Adrenal gland (tissue), 12 donors: ENCODE results near the gene SEMA5A. TPM values are rescaled to one million over a fixed set of nuclear protein-coding genes. Genes with fewer than 3 reads are reported as not detected.

Experiments used
- DNase-seq, 7 donors: peaks; one replicate each; pipeline ENCODE4 v3.0.0-alpha.2; 2019 to 2020
- H3K27ac ChIP-seq, 5 donors: fragments of 200-600 bp; sonication (generic) in 4 of 5; 1 replicate in 3 of 5; 2 replicates in 2 of 5; pipeline versions ENCODE4 v1.5.1 to v1.8.0; 2016 to 2020; ENCODE audit warnings: mild to moderate bottlenecking in 1 of 5
- H3K27me3 ChIP-seq: fragments of 200-600 bp; 2 replicates; pipeline ENCODE4 v1.8.0; 2021
- H3K36me3 ChIP-seq, 2 donors: fragments of 200-600 bp; replicated peaks in 1 of 2; 1 replicate in 1 of 2; 2 replicates in 1 of 2; pipeline versions ENCODE4 v1.5.1 to v1.8.0; 2018 to 2022
- H3K4me1 ChIP-seq, 2 donors: fragments of 200-600 bp; replicated peaks in 1 of 2; 1 replicate in 1 of 2; 2 replicates in 1 of 2; pipeline versions ENCODE4 v1.5.1 to v1.8.0; 2018 to 2021
- H3K4me3 ChIP-seq, 4 donors: fragments of 200-600 bp; sonication (generic) in 3 of 4; one replicate each; pipeline ENCODE4 v1.5.1; 2016 to 2018
- H3K9me3 ChIP-seq, 3 donors: fragments of 200-600 bp; sonication (generic) in 1 of 3; replicated peaks in 1 of 3; 1 replicate in 2 of 3; 2 replicates in 1 of 3; pipeline versions ENCODE4 v1.5.1 to v1.8.0; 2016 to 2021
- CTCF ChIP-seq, 6 experiments: fragments of 450-650 bp in 4 of 6; fragments of 200-600 bp in 2 of 6; sonication (generic) in 1 of 6; IDR thresholded peaks; 1 replicate in 5 of 6; 2 replicates in 1 of 6; pipeline versions ENCODE4 v1.5.1 to v1.8.0; 2016 to 2021; ENCODE audit warnings: antibody characterized with exemption in 6 of 6, mild to moderate bottlenecking in 2 of 6, moderate library complexity in 1 of 6
- POLR2A ChIP-seq, 2 donors: fragments of 450-650 bp; IDR thresholded peaks; one replicate each; pipeline ENCODE4 v1.6.1; 2017; ENCODE audit warnings: antibody characterized with exemption in 2 of 2, mild to moderate bottlenecking in 2 of 2, moderate library complexity in 1 of 2
- WGBS, 4 donors: extraction: QIAGEN DNeasy Blood & Tissue Kit in 2 of 4; methylation state at CpG; one replicate each; pipeline versions ENCODE4 v1.1.5 to v1.1.7; 2013 to 2017; 5-methylcytosine and 5-hydroxymethylcytosine counted together
- intact Hi-C, 2 donors: fragments of 100-400 bp; cut with DNase I; formaldehyde crosslinking; loops; one replicate each; pipeline versions ENCODE4 v1.14.1 to v1.15.0; 2022 to 2023
- polyA plus RNA-seq, 3 donors: library from polyadenylated mRNA; stranded (reverse); fragments of 200-250 nt in 2 of 3; fragments of 350-450 nt in 1 of 3; fragmentation: Illumina TruSeq in 1 of 3; extraction: RNeasy Lipid Tissue Mini Kit (QIAGEN cat#74804) in 1 of 3; gene quantifications; one replicate each; pipeline ENCODE4 v1.2.3, GENCODE V29; 2013 to 2014
- total RNA-seq, 9 donors: library from RNA; depleted of rRNA in 4 of 9; stranded (reverse); fragments of >200 nt in 4 of 9; fragments of 120-200 nt in 1 of 9; fragmentation: NEBNext Ultra II Directional in 1 of 9; extraction: Animal tissue kit (Norgen Biotek cat#: 25700) in 1 of 9; gene quantifications; one replicate each; pipeline versions ENCODE4 v1.1.0 to v1.2.4, GENCODE V29; 2013 to 2023
- donor health status: healthy with polysubstance abuse.
- donor health status: Bipolar disorder and iron deficiency.
- donor health status: DM: yes; HTN: yes; CAD: no.
- donor health status: DM: no; HTN: no; CAD: no.
- donor health status: DM: no; HTN: no; CAD: no.
- donor health status: DM: yes; HTN: yes; CAD: no.

Gene SEMA5A
- total and polyA plus RNA-seq, 12 donors = 0.40 to 6.0 (median 2.6) TPM

GRCh38 chr5:9231842-9232241 is 314.0 kb downstream of the SEMA5A start:
- Histone ChIP-seq H3K27me3 (no peaks in the 10 kb centered on the region), H3K27ac (no peak overlapping the region), H3K36me3 (no peaks in the 10 kb centered on the region), H3K4me3 (no peak overlapping the region), H3K4me1 (peaks cover 0 to 12% of the 10 kb centered on the region in 2 donors), H3K9me3 (no peaks in the 10 kb centered on the region)
- peak in 5 of 7 donors; percentile 20 to 46 (median 29) for DNase-seq
- 34 to 53% (median 45%) methylated on average over 2 of the region's 2 CpGs for WGBS, 4 donors
- intact Hi-C loops = no loop called here
- TF ChIP-seq CTCF (IDR thresholded peaks at IDR 0.05) (no peak), POLR2A (IDR thresholded peaks at IDR 0.05) (no peak)

- Histone ChIP-seq H3K4me1 (peaks cover 0 to 12% of the 10 kb centered on the region in 2 donors), H3K4me3 (no peak overlapping the region), H3K27me3 (no peaks in the 10 kb centered on the region), H3K9me3 (no peaks in the 10 kb centered on the region), H3K36me3 (no peaks in the 10 kb centered on the region), H3K27ac (no peak overlapping the region)
- WGBS, 4 donors = 75 to 88% (median 82%) methylated on average over 5 of the region's 5 CpGs
- DNase-seq = no peak
- intact Hi-C loops = no loop called here
- TF ChIP-seq CTCF (IDR thresholded peaks at IDR 0.05) (no peak), POLR2A (IDR thresholded peaks at IDR 0.05) (no peak)
Measured at GRCh38 chr5:9230355-9230754, 315.5 kb downstream of the SEMA5A start.

GRCh38 chr5:9226016-9226536 is 319.8 kb downstream of the SEMA5A start:
- Histone ChIP-seq H3K9me3 (no peaks in the 10 kb centered on the region), H3K4me1 (no peaks in the 10 kb centered on the region), H3K36me3 (no peaks in the 10 kb centered on the region), H3K27ac (no peak overlapping the region), H3K27me3 (no peaks in the 10 kb centered on the region), H3K4me3 (no peak overlapping the region)
- 70 to 87% (median 83%) methylated on average over 2 of the region's 2 CpGs for WGBS, 4 donors
- DNase-seq = no peak
- TF ChIP-seq POLR2A (IDR thresholded peaks at IDR 0.05) = no peak
- no peak for TF ChIP-seq CTCF (IDR thresholded peaks at IDR 0.05)
- intact Hi-C loops = no loop called here

DNA sequence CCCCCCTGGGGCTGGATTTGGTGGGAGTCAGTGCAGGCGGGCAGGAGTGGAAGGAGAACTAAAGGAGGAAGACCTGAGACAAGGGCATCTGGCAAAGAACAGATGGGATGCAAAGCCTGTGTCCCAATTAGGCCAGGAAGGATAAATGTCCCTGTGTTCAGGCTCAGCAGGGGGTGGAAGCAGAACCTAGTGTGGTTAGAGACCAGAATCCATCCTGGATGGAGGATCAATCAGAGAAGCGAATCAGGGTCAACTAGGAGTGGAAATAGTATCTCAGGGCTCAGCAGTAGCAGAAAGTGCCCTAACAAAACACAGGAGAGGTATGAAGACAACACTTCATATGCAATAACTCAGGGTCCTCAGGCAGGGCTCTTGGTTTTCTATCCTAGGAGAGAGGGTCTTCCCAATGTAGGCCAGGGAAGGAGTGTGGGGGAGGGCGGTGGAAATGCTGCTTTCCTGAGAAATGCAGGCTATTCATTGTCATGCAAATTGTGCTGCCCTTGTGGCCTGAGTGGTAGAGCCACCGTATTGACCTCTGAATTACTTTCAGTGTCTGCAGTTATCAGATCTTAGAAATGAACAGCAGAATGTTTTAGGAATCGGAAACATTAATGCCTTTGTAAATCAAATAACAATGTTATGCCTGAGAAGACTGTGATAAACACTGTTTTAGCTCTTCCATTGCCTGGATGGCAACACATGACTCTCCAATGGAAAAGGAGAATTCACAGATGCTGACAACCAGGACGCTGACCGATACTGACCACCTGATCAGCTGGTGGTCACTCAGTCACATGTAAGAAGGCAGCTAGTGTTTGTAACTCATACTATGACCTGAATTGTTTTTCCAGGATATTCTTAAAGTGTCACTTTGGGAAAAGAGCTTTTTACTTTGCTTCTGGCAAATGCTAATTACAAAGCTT is 323.6 kb downstream of the SEMA5A start:
- Histone ChIP-seq H3K4me1 (no peaks in the 10 kb centered on the region), H3K36me3 (no peaks in the 10 kb centered on the region), H3K27ac (no peak overlapping the region), H3K27me3 (no peaks in the 10 kb centered on the region), H3K9me3 (no peaks in the 10 kb centered on the region), H3K4me3 (no peak overlapping the region)
- intact Hi-C loops = no loop called here
- TF ChIP-seq CTCF (IDR thresholded peaks at IDR 0.05) (no peak), POLR2A (IDR thresholded peaks at IDR 0.05) (no peak)
- 79 to 85% (median 83%) methylated on average over 7 of the region's 7 CpGs for WGBS, 4 donors
- DNase-seq = no peak
